ENCODE measurements around the gene LTA4H.
"Not testable (repeated sequence)": the region's sequence is repeated elsewhere in the genome, so short reads cannot be mapped to it uniquely, and the experiment has no call there.

LTA4H gene

DNA sequence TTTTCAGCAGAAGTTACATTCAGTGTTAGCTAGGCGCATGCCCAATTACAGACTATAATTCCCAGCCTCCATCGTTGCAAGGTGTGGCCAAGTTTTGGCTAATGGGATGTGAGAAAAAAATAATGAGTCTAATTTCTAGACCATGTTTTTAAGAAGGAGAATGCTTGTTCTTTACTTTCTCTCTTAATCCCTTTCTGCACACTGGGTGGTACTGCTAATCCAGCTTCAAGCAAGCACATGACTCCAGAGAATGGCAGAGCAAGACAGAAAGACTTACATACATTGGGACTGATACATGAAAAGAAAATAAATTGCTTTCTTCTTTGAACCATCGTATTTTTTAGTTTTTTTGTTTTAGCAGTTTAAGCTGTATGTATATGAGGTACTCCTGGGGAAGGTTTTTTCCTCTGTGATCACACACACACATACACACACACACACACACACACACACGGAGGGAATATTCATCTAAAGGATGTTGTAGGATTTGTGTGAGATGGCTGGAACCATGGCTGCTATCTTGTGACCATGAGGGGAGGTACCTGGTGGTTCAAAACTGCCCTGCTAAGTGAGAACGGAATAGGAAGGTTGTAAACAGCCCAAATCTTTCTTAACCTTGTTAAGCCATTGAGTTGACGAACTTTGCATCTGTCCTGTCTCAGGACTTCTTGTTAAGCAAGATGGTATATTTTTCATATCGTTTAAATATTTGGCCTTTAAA is 34.3 kb upstream of the LTA4H start:
- H3K79me2 ChIP-seq (ENCODE audit: control insufficient read depth, insufficient read depth, low read length, unreplicated experiment): no peaks in the 10 kb centered on the region
- no peak overlapping the region for H2AFZ ChIP-seq (ENCODE audit: low read length, unreplicated experiment)
- no peaks in the 10 kb centered on the region for H3K27me3 ChIP-seq (ENCODE audit: insufficient read depth, low read length)
- H3K27ac ChIP-seq (ENCODE audit: low read depth, low read length): no peak overlapping the region
- no peak overlapping the region for H3K4me3 ChIP-seq (ENCODE audit: low read depth, low read length)
- H3K36me3 ChIP-seq (ENCODE audit: insufficient read depth, low read length): no peaks in the 10 kb centered on the region
- peaks cover 12% of the 10 kb centered on the region for H3K4me1 ChIP-seq (ENCODE audit: control insufficient read depth, insufficient read depth, low read length, unreplicated experiment)

- no peak overlapping the region for H3K27ac ChIP-seq (ENCODE audit: low read depth, low read length)
- H3K36me3 ChIP-seq (ENCODE audit: insufficient read depth, low read length): no peaks in the 10 kb centered on the region
- H2AFZ ChIP-seq (ENCODE audit: low read length, unreplicated experiment): no peak overlapping the region
- no peaks in the 10 kb centered on the region for H3K79me2 ChIP-seq (ENCODE audit: control insufficient read depth, insufficient read depth, low read length, unreplicated experiment)
- H3K4me3 ChIP-seq (ENCODE audit: low read depth, low read length): no peak overlapping the region
- H3K27me3 ChIP-seq (ENCODE audit: insufficient read depth, low read length): no peaks in the 10 kb centered on the region
- peaks cover 11% of the 10 kb centered on the region for H3K4me1 ChIP-seq (ENCODE audit: control insufficient read depth, insufficient read depth, low read length, unreplicated experiment)
Measured at GRCh38 chr12:96068636-96069035, 33.2 kb upstream of the LTA4H start.

DNA sequence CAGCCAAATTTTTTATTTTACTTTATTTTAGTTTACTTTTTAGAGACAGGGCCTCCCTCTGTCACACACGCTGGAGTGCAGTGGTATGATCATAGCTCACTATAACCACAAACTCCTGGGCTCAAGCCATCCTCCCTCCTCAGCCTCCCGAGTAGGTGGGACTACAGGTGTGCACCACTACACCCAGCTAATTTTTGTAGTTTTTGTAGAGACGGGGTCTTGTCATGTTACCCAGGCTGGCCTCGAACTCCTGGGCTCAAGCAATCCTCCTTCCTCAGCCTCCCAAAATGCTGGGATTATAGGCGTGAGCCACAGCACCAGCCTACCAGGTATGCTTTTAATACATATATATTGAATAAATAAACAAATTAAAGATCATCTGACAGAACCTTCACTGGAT is 32.7 kb upstream of the LTA4H start:
- Histone ChIP-seq H3K36me3 (ENCODE audit: insufficient read depth, low read length) (no peaks in the 10 kb centered on the region), H3K27me3 (ENCODE audit: insufficient read depth, low read length) (no peaks in the 10 kb centered on the region), H3K27ac (ENCODE audit: low read depth, low read length) (no peak overlapping the region), H3K4me1 (ENCODE audit: control insufficient read depth, insufficient read depth, low read length, unreplicated experiment) (peaks cover 6% of the 10 kb centered on the region), H3K79me2 (ENCODE audit: control insufficient read depth, insufficient read depth, low read length, unreplicated experiment) (no peaks in the 10 kb centered on the region), H3K4me3 (ENCODE audit: low read depth, low read length) (no peak overlapping the region), H2AFZ (ENCODE audit: low read length, unreplicated experiment) (no peak overlapping the region)

- not testable (repeated sequence) for H3K27me3 ChIP-seq (ENCODE audit: insufficient read depth, low read length); H3K4me3 ChIP-seq (ENCODE audit: low read depth, low read length); H3K27ac ChIP-seq (ENCODE audit: low read depth, low read length); H3K4me1 ChIP-seq (ENCODE audit: control insufficient read depth, insufficient read depth, low read length, unreplicated experiment); H3K36me3 ChIP-seq (ENCODE audit: insufficient read depth, low read length); H3K79me2 ChIP-seq (ENCODE audit: control insufficient read depth, insufficient read depth, low read length, unreplicated experiment); H2AFZ ChIP-seq (ENCODE audit: low read length, unreplicated experiment)
Measured at GRCh38 chr12:96065776-96066175, 30.4 kb upstream of the LTA4H start.

DNA sequence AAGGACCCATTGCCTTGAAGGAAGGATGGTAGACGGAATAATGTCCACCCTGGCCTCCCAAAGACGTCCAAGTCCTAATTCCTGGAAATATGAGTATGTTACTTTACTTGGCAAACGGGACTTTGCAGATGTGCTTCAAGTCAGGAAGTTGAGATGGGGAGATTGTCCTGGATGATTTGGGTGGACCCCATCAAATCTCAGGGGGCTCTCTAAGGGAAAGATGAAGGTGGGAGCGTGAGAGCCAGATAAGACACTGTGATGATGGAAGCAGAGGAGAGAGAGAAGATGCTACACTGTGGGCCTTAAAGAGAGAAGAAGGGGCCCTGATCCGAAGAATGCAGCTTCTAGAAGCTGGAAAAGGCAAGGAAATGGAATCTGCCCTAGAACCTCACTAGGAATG is 29.6 kb upstream of the LTA4H start:
- H3K4me1 ChIP-seq (ENCODE audit: control insufficient read depth, insufficient read depth, low read length, unreplicated experiment): peaks cover 3% of the 10 kb centered on the region
- H3K79me2 ChIP-seq (ENCODE audit: control insufficient read depth, insufficient read depth, low read length, unreplicated experiment): no peaks in the 10 kb centered on the region
- no peak overlapping the region for H2AFZ ChIP-seq (ENCODE audit: low read length, unreplicated experiment)
- no peaks in the 10 kb centered on the region for H3K36me3 ChIP-seq (ENCODE audit: insufficient read depth, low read length)
- no peaks in the 10 kb centered on the region for H3K27me3 ChIP-seq (ENCODE audit: insufficient read depth, low read length)
- H3K4me3 ChIP-seq (ENCODE audit: low read depth, low read length): no peak overlapping the region
- H3K27ac ChIP-seq (ENCODE audit: low read depth, low read length): no peak overlapping the region

DNA sequence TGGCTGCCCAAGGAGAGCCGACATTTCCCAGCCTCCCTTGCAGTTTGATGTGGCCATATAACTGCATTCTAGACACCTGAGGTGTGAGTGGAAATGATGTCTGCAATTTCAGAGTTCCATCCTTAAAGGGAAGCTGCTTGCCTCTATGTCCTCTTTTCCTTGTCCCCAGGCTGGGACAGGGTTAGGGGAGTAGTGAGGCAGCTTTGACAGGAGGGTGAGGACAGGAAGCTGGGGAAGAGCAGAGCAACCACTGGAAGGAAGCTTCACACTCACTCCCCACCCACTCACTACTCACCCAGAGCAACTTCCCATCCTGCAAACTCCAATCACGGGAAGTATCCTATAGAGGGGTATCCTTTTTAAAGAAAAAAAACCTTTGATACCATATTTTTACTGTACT is 28.9 kb upstream of the LTA4H start:
- Histone ChIP-seq H3K4me3 (ENCODE audit: low read depth, low read length) (no peak overlapping the region), H3K27me3 (ENCODE audit: insufficient read depth, low read length) (no peaks in the 10 kb centered on the region), H3K79me2 (ENCODE audit: control insufficient read depth, insufficient read depth, low read length, unreplicated experiment) (no peaks in the 10 kb centered on the region), H3K4me1 (ENCODE audit: control insufficient read depth, insufficient read depth, low read length, unreplicated experiment) (peaks cover 3% of the 10 kb centered on the region), H2AFZ (ENCODE audit: low read length, unreplicated experiment) (no peak overlapping the region), H3K36me3 (ENCODE audit: insufficient read depth, low read length) (no peaks in the 10 kb centered on the region), H3K27ac (ENCODE audit: low read depth, low read length) (no peak overlapping the region)

DNA sequence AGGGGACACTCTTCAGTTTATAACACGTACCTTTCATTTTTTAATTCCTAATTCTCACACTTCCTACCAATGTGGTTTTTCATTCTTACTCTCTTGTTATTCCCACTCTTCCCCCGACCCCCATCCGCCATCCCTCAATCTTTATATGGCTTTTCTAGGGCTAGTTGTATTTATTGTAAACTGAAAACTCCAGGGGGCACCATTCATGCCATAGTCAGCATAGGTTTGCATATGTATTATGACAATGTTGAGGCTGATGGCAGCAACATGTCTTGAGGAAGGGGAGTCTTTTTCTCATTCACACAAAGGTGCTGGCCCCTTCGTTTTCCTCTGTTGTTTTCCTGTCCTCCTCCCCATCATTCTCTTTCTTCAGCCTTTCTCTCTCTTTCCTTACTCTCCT is 27.7 kb upstream of the LTA4H start:
- Histone ChIP-seq H3K79me2 (ENCODE audit: control insufficient read depth, insufficient read depth, low read length, unreplicated experiment) (no peaks in the 10 kb centered on the region), H3K4me1 (ENCODE audit: control insufficient read depth, insufficient read depth, low read length, unreplicated experiment) (peaks cover 3% of the 10 kb centered on the region), H3K27me3 (ENCODE audit: insufficient read depth, low read length) (no peaks in the 10 kb centered on the region), H3K36me3 (ENCODE audit: insufficient read depth, low read length) (no peaks in the 10 kb centered on the region), H3K27ac (ENCODE audit: low read depth, low read length) (no peak overlapping the region), H2AFZ (ENCODE audit: low read length, unreplicated experiment) (no peak overlapping the region), H3K4me3 (ENCODE audit: low read depth, low read length) (no peak overlapping the region)

- Histone ChIP-seq H3K79me2 (ENCODE audit: control insufficient read depth, insufficient read depth, low read length, unreplicated experiment) (no peaks in the 10 kb centered on the region), H3K27me3 (ENCODE audit: insufficient read depth, low read length) (no peaks in the 10 kb centered on the region), H3K36me3 (ENCODE audit: insufficient read depth, low read length) (no peaks in the 10 kb centered on the region), H3K27ac (ENCODE audit: low read depth, low read length) (no peak overlapping the region), H3K4me1 (ENCODE audit: control insufficient read depth, insufficient read depth, low read length, unreplicated experiment) (peaks cover 3% of the 10 kb centered on the region), H3K4me3 (ENCODE audit: low read depth, low read length) (no peak overlapping the region), H2AFZ (ENCODE audit: low read length, unreplicated experiment) (peak overlapping the region; percentile 94)
Measured at GRCh38 chr12:96061864-96062453, 26.6 kb upstream of the LTA4H start.

- Histone ChIP-seq H3K4me1 (ENCODE audit: control insufficient read depth, insufficient read depth, low read length, unreplicated experiment) (peaks cover 3% of the 10 kb centered on the region), H2AFZ (ENCODE audit: low read length, unreplicated experiment) (no peak overlapping the region), H3K79me2 (ENCODE audit: control insufficient read depth, insufficient read depth, low read length, unreplicated experiment) (no peaks in the 10 kb centered on the region), H3K27me3 (ENCODE audit: insufficient read depth, low read length) (no peaks in the 10 kb centered on the region), H3K4me3 (ENCODE audit: low read depth, low read length) (no peak overlapping the region), H3K27ac (ENCODE audit: low read depth, low read length) (no peak overlapping the region), H3K36me3 (ENCODE audit: insufficient read depth, low read length) (no peaks in the 10 kb centered on the region)
Measured at GRCh38 chr12:96061323-96061722, 25.9 kb upstream of the LTA4H start.

- Histone ChIP-seq H3K4me3 (ENCODE audit: low read depth, low read length) (no peak overlapping the region), H3K27ac (ENCODE audit: low read depth, low read length) (no peak overlapping the region), H3K27me3 (ENCODE audit: insufficient read depth, low read length) (no peaks in the 10 kb centered on the region)
Measured at GRCh38 chr12:96060041-96060440, 24.7 kb upstream of the LTA4H start.

GRCh38 chr12:96057986-96058553 is 22.7 kb upstream of the LTA4H start:
- no peak overlapping the region for H2AFZ ChIP-seq (ENCODE audit: low read length, unreplicated experiment)
- H3K4me3 ChIP-seq (ENCODE audit: low read depth, low read length): no peak overlapping the region
- H3K27me3 ChIP-seq (ENCODE audit: insufficient read depth, low read length): no peaks in the 10 kb centered on the region

More at GRCh38 chr12:96060041-96060440, 24.7 kb upstream of the LTA4H start:
- Histone ChIP-seq H2AFZ (ENCODE audit: low read length, unreplicated experiment) (no peak overlapping the region), H3K36me3 (ENCODE audit: insufficient read depth, low read length) (no peaks in the 10 kb centered on the region), H3K79me2 (ENCODE audit: control insufficient read depth, insufficient read depth, low read length, unreplicated experiment) (no peaks in the 10 kb centered on the region), H3K4me1 (ENCODE audit: control insufficient read depth, insufficient read depth, low read length, unreplicated experiment) (peaks cover 3% of the 10 kb centered on the region)

More at GRCh38 chr12:96057986-96058553, 22.7 kb upstream of the LTA4H start:
- Histone ChIP-seq H3K79me2 (ENCODE audit: control insufficient read depth, insufficient read depth, low read length, unreplicated experiment) (no peaks in the 10 kb centered on the region), H3K27ac (ENCODE audit: low read depth, low read length) (no peak overlapping the region), H3K36me3 (ENCODE audit: insufficient read depth, low read length) (no peaks in the 10 kb centered on the region), H3K4me1 (ENCODE audit: control insufficient read depth, insufficient read depth, low read length, unreplicated experiment) (peaks cover 3% of the 10 kb centered on the region)
